NCI-H748 (cell line): ENCODE results near the gene CEP68.
"Not testable (repeated sequence)": the region's sequence is repeated elsewhere in the genome, so short reads cannot be mapped to it uniquely, and the experiment has no call there.

Source experiments
- DNase-seq: peaks from one replicate; lab custom pipeline; 2025; ENCODE audit not compliant: unreplicated experiment; lab: John Stamatoyannopoulos, UW

The CEP68 gene

DNA sequence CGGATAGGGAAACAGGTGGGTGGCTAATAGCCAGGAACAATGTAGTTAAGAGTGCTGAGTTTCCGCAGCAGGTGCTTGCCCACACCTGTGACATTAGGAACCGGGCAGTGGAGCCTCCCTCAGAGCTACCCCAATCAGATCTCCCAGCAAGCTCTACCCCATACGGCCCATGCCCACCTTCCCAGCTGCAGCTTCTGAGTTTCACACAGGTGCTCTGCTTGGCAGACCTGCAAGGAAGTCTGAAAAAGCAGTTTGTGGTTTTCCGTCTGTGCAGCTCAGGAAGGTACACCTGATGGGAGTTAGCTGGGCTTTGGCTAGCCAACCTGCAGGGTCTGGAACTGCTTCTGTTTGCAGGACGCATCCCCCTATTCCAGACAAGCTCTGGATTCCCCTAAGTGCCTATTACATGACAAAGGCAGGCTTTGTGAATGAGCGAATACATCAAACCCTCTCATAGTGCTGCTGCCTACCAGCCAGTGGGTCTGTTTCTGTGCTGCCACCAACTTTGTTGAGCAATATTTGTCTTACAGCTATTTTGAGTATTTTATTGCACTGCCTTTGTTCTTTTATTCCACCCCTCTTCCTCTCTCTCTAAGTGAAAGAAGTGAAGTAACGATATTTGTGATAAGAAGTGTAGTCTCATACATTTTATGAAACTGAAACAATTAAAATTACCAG is 24.7 kb upstream of the CEP68 start:
- DNase-seq: peak; percentile 52

DNA sequence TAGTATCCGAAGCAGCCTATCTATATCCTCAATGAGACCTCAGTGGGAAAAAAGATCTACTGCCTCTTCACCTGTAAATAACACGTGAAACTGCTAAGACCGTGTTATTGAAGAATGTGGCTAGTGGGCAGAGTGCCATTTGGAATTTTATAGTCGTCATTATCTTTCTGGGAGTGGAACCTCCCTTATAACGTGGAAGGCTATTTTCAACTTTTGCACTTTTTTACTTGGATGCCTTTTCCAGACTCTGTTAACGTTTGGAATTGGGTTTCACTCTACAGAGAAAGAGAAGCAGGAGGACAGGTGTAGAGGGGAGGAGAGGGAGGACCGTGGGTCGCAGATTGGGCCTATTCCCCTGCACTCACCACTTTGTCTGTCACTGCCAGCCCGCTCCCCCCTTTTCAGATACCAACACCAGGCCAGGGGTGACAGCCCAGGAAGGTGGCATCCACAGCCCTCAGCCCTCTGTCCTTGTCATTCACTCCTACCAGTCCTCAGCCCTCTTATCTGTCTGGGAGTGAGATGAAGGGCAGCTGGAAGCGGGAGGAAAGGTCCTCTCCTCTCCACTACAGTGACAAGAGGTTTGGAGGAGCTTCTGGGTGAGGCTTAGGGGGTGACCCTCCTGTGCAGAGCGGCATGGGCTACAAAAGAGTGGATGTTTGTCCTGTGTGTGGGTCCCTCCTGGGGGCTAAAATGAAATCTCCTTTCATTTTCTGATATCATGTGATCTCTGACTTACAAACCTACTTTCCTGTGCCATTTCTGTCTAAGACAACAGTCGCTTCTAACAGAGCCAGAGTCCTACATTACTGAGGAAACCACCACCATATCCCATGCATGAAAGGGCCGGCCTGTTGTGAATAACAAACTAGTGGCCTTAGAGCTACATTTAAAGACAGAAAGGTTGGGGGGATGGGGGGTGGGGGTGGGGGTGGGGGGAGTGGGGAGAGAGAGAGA is 23.9 kb upstream of the CEP68 start:
- DNase-seq: no peak

DNA sequence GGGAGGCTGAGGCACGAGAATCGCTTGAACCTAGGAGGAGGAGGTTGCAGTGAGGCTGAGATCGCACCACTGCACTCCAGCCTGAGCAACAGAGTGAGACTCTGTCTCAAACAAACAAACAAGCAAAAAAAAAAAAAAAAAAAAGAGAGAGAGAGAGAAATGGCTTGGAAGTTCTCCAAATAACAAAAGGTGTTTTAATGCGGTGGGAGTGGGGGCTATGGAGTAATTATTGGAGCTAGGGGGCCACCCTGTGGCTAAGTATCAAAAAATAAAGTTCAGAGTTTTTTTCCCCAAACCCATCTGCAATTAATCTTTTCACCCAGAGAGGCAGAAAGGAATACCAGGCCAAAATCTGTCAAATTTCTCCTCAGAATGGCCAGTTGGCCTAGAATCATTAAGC is 23.0 kb upstream of the CEP68 start:
- DNase-seq: peak; percentile 2

DNA sequence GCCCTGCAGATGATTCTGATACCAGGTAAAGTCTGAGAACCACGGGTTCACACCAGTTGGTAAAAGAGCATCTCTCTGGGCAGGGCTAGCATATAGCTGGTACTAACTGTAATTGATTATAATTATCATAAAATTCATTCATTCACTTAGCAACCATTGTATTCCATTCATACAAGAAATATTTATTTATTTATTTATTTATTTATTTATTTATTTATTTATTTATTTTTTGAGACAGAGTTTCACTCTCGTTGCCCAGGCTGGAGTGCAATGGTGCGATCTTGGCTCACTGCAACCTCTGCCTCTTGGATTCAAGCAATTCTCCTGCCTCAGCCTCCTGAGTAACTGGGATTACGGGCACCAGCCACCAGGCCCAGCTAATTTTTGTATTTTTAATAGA is 22.5 kb upstream of the CEP68 start:
- DNase-seq: not testable (repeated sequence)

DNA sequence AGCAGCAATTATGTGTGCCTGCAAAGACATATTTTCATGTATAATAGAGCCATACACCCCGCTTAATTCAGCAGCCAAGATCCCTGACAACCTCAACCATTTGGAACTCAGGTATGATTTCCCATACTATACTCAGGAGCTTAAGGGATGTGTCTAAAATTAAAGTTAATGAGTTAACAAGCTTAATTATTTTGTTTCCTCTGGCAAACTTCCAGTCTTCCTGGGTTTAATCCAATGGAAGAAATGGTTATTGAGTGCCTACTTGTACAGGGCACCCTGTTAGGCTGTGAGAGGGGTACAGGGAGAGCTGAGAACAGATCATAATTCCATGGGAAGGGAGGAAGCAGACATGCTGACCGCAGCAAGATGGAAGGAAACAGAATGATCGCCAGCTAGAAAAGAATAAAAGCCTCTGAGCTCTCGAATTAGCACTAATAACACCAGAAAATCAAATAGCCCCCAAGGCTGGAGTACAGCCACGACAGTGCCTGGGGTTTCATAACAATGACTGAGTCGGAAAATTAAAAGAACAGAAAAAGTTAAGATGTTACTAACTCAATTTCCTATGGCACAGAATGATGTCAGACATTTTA is 20.8 kb upstream of the CEP68 start:
- DNase-seq: peak; percentile 45

DNA sequence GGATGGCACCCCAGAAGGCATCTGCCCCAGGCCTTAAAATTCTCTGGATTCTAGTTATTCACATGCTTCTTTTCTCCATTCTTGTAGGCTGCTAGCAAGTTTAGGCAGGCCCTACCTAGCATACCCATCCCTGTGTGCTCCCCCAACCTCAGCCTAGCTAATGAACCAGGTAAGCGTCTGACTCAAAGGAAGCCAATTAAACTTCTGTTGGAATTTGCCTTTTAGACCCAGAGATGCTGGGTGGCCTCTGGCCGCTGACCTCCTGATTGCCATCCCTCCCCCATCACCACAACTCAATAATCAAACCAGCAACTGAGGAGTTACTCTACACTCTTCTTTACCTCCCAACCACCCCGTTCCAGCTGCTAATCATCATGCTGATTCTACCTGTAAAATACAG is 19.0 kb upstream of the CEP68 start:
- no peak for DNase-seq

DNA sequence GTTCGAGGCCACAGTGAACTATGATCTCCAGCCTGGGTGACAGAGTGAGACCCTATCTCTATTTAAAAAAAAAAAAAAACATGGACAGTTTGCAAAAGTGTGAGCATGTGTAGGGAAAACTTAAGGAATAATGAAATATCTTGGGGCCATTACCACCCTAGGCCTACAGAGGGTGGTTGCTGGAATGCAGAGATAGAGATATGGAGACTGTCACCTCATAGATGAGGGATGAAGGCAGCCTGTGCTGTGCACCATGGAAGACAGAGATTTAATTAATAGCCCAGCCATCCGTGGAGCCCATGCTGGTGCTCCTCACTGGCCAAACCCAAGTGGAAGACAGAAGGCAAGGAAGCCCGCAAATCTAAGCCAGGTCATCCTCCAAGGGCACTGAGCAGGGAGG is 16.6 kb upstream of the CEP68 start:
- DNase-seq: no peak

DNA sequence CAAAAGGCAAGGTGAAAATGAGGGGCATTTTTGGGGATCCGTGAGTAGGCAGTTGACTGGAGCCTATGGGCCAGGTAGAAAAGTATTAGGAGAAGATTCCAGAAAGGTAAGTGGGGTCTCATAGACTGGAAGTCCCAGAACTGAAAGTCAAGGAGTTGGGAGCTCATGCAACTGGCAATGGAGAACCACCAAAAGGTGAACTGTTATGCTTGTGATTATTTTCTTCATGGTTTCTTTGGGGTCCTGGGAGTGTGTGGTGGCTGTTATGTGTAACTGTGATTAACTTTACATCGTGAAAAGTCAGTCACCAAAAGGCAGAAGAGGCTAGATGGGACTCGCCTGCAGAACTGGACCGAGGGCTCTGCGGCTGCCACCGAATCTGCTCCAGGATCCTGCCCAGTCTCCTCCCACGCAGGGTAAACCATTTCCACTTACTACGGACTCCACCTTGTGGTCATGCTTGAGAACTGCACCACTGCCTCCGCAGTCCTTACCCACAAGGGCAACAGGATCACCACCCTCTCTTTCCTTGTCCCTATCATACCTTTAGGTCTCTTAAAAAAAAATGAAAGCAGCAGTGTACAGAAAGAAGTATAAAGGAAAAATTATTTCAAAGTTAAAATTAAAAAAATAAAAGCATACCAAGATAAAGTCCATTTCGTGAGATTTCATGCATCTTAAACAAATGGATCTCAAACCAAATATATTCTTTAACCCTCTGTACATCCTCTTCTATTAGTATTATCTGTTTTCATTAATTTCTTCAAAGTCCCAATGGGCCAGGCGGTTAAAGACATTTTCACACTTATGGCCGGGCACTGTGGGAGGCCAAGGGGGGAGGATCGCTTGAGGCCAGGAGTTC is 15.6 kb upstream of the CEP68 start:
- peak; percentile 72 for DNase-seq

DNA sequence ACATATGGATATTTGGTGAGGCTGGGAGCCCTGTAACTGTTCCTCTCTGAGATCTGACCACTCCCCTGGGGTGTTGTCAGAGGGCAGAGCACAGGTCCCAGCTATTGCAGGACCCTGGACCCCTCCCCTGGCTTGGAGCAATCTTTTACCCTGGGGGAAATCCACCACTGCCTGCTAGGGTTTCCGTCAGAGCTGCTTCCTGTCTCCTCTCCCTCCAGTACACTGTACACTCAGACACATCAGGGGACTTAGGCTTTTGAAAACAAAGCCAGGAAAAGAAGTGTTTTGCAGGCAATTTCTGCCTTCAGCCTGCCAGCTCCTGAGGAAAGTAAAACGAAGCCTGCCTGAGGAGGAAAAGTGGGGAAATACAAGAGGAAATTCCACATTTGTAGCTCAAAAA is 13.2 kb upstream of the CEP68 start:
- DNase-seq: no peak

DNA sequence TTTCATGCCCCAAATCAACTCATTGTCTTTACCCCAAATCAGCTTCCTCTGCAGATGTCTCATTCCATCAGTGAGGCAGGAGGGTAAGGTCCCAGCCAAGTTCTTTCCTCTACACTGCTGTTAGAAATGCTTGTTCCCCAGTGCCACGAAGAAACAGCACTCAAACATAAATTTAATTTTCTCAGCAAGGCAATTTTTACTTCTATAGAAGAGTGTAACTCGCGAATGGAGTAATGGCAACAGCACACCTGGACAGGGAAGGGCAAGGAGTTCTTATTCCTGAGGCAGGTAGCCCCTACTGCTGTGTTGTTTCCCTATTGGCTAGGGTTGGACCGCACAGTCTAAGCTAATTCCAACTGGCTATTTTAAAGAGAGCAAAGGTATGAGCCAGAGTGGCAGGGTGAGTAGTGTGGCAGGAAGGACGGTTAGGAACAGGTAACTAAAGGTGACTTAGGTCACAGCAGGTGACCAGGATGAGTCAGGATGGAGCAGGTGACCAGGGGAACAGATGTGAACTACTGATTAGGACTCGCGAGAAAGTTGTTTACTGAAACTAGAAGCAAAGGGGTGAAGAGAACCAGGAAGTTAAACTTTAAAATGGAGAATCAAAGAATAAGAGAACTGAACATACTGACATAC is 12.0 kb upstream of the CEP68 start:
- no peak for DNase-seq

DNA sequence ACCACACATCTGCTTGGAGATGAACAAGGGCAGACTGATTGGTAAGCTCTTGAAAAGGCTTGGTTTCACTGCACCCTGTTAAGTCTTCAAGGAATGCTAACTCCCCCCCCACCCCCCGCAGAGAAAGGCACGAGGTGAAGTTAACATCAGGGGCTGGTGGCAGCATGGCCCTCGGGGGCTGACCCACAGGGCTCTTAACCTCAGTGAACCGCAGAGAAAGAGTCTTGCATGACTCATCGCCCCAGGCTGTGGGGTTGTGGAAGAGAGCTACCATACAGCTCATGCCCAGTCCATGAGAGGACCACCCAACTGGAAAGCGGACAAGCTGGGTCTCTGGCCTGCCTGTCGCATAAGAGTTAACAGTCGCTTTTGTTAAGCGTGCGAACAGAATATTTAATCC is 10.6 kb upstream of the CEP68 start:
- DNase-seq: no peak

DNA sequence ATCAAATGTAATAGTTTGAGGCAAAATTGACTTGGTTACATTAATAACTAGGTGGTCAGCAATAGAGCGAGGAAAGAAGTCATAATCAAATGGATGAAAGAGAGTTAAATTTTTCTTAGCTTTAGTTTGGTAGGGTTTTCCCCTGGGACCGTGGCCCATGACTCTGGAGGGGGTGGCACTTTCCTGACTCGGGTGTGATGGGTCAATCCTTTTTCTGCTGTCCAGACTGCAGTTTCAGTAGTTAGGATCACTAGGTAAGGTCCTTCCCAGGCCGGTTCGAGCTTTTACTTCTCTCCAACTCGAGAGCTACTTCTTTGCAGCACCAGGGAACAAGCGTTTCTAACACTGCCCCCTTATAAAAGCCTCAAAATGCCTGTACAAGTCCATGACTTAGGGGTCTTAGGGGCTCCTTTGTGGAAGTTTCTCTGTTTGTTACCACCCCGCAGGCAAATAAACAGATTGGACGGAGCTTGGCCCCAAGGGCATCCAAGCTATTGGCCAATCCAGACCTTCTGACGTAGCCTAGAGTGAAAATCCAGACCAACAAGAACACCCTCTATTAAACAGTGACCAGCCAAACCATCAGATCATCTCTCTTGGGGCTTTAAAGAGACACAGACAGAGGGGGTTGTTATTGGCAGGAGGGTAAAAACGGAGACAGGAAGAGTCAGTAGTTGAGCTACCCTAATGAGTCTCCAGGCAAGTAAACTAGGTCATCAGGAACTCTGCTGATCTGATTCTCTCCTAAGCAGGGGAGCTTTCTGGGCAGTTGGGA is 9.4 kb upstream of the CEP68 start:
- no peak for DNase-seq

DNA sequence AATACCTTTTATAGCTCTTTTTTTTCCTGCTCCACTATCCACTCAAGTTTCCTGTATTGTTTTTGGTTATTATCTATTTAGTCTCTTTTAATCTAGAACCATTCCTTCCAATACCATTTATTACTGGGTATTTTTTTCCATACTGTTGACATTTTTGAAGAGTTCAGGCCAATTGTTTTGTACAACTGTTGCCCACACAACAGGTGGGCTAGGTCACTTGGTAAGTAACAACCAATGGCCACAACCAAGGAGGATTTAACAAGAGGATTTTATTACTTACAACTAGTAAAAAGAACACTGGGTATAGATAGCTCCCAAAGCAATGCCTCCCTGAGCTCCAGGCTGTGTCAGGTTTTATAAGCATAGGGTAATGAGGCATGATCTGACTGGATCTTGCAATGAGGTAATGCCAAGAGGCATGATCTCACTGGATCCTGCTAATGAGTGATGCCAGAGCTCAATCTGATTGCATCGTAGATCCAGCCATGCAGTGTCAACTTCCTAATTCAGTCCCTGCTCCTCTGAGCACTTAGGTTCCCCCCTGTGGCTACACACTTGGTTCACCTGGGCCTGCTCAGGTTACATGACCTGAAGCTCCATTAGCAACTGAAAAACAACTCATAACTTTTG is 7.1 kb upstream of the CEP68 start:
- peak; percentile 52 for DNase-seq

DNA sequence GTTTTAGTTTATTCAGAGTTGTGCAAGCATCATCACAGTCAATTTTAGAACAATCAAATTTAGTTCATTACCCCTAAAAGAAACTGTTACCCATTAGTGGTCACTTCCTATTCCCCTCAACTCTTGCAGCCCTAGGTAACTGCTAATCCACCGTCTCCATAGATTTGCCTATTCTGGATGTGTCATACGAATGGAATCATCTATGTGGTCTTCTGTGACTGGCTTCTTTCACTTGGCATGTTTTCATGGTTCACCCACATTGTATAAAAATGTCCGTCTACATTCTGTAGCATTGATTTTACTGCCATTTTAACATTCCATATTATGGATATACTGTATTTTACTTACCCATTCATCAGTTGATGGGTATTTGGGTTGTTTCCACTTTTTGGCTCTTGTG is 5.3 kb upstream of the CEP68 start:
- DNase-seq: no peak

DNA sequence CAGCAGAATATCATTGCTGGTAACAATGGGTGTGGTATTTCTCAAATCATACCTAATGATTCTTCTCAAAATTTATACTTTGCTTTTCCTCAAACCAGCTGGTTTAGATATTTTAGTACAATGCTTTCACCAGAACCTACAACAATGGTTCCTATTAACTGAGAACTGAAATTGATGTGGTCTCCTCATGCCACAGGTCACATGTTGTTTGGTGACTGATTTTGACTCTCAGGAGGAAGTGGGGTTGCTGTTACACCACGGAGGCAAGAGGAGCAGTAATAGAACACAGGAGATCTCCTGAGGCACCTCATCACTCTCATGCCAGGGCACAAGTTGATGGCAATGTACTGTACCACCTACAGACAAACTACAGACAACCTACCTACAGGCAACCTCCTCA is 3.0 kb upstream of the CEP68 start:
- DNase-seq: no peak

DNA sequence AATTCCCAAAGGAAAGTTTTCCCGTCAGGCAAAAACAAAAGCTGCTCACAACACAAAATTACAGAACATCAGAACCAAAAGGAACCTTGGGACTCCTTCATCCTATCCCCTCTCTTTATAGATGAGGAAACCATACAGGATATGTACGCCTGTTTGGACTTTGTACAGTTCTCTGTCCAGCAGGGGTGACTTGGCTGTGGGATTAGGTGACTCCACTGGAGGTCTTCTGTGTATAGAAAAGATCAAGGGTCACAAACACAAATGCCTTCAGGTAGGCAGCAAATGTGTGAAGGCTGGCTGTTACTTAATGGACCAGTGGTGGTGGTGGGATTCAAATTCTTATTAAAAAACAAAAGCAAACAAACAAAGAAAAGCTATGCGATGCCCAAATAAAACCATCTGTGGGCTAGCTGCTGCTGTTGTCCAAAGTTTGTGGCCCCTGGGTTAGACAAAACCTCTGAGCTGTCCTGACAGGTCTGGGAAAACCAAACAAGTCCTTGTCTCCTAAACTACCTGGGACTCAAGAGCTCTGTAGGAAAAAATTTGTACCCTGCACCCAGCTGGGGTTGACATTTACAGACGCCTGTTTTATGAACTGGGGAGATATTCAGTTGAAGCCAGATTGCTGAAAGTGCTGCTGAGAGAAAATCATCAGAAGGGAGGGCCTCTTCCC is 1.3 kb upstream of the CEP68 start:
- DNase-seq: no peak

DNA sequence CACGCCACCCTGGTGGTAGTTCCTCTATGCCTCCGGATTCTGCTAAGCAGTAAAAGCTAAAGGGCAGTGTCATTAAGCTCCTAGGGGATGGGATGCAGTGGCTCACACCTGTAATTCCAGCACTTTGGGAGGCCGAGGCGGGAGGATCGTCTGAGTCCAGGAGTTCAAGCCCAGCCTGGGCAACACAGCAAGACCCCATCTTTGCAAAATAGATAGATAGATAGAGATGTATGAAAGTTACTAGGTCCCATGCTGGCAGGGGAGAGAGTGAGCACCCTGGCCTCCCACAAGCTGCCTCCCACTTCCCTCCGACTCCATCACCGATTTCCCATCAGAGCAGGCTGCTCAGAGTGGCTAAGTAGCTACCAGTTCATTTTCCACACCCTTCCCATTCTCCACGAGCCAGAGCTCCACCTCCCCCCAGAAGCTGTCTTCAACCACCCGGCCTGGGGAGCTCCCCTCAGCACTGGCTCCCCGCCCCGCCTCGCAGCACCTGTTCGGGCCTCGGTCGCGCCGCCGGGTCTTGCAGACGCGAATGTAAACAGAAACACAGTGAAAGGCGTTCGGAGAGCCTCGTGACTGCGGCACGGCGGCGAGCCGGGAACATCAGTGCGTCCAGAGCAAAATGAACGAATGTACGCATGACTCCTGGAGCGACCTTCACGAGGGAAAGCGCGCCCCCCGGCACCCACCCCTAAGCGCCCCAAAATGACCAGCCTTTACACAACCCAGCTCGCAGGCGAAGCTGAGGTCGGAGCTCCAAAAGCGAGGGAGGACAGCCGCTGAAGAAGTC is 598 bp upstream of the CEP68 start:
- DNase-seq: peak; percentile 80

DNA sequence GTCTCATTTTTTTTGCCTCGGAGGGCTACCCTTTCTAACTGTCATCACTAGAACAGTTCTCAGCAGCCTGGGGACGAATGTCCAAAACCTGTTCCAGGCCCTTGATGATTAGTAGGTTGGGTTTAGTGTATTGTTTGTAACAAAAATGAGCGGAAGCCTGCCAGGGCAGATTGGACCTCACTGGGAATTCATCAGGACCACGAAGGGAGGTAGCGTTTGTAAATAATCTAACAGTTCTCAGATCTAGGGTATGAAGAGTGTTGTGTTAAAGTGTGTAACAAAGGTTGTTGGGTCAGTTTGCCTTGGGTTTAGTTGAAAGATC is 799 bp downstream of the CEP68 start:
- DNase-seq: no peak
